Activated T-helper 1 cell treated with anti-CD3 and anti-CD28 coated beads, Interleukin-12 subunit alpha, Interleukin-12 subunit beta, Interleukin-2, Interleukin-4 antibody, amounts not matched to agents 30 ng/mL and 10 ng/mL and 1 ng/mL, durations not matched to agents 14 hours and 24 hours and 36 hours (primary cell): Measurements from ENCODE around the gene RDH14. TPM values are rescaled to one million over a fixed set of nuclear protein-coding genes. Genes with fewer than 3 reads are reported as not detected.

ENCODE experiments used
- DNase-seq: peaks from one replicate; pipeline ENCODE4 v3.0.0; 2021; ENCODE audit warnings: low spot score
- H3K27ac Mint-ChIP-seq: one replicate; pipeline ENCODE4 v1.8.0; 2021; ENCODE audit warnings: mild to moderate bottlenecking, mixed read lengths
- H3K27me3 Mint-ChIP-seq: one replicate; pipeline ENCODE4 v1.8.0; 2022; ENCODE audit warnings: mild to moderate bottlenecking, moderate library complexity, mixed read lengths; ENCODE audit not compliant: insufficient read depth
- H3K36me3 Mint-ChIP-seq: one replicate; pipeline ENCODE4 v1.8.0; 2021; ENCODE audit warnings: low read depth, mixed read lengths
- H3K4me1 Mint-ChIP-seq: one replicate; pipeline ENCODE4 v1.8.0; 2021; ENCODE audit warnings: low read depth, mixed read lengths
- H3K4me3 Mint-ChIP-seq: one replicate; pipeline ENCODE4 v1.8.0; 2021; ENCODE audit warnings: mild to moderate bottlenecking, moderate library complexity, mixed read lengths
- H3K9me3 Mint-ChIP-seq: one replicate; pipeline ENCODE4 v1.8.0; 2021; ENCODE audit warnings: mixed read lengths
- intact Hi-C: fragments of 100-400 bp; cut with micrococcal nuclease; formaldehyde crosslinking; loops from one replicate; pipeline ENCODE4 v1.15.1; 2024
- total RNA-seq: library from RNA; stranded (reverse); gene quantifications from 2 replicates; pipeline ENCODE4 v1.2.3, GENCODE V29; 2022

The RDH14 gene
- total RNA-seq, 1 donor from 2014 or later: 14.5 TPM

DNA sequence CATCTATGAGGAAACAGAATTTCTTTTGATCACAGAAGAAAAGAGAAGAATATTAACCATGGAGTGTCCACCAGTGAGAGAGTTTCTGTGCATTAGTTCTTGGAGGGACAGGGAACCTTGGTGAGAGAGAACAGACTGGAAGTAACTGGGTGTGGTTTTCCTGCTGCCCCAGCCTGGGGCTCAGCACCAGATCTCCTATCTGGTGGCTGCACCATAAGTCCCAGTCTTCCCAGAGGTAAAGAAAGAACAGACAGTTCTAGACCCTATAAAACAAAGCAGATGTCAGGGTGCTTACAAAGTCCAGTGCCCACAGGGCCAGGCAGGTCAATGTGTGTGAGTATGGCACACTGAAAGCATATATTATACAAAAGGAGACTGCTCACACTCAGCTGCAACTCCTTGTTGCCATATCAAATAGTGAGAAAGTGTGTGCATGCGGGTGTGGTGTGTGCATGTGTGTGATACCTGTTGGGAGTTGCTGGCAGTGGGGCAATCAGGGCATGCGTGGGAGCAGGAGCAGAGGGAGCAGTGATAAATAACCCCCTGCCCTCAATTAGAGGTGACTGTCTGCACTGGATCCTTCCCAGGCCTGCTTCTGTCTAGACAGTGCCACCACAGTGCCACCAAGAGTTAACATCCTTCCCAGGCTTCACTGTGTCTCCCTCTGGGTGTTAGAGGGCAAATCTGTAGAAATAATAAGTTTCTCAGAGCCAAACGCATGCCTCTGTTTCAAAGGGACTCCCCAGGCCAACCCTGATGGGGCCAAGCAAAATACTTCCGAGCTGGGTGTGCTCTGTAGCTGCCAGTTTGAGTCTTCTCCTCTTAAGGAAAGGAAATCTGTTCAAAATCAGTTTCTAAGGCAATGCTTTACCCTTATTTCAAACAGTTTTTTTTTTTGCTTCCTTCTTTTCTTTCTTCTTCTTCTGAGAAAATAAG lies 45.7 kb downstream of the RDH14 start:
- no peak for DNase-seq
- Mint-ChIP-seq H3K27ac (no peak overlapping the region), H3K9me3 (no peaks in the 10 kb centered on the region), H3K4me3 (no peak overlapping the region), H3K4me1 (no peaks in the 10 kb centered on the region), H3K36me3 (no peaks in the 10 kb centered on the region), H3K27me3 (peaks cover 14% of the 10 kb centered on the region)
- intact Hi-C loops: no loop called here

DNA sequence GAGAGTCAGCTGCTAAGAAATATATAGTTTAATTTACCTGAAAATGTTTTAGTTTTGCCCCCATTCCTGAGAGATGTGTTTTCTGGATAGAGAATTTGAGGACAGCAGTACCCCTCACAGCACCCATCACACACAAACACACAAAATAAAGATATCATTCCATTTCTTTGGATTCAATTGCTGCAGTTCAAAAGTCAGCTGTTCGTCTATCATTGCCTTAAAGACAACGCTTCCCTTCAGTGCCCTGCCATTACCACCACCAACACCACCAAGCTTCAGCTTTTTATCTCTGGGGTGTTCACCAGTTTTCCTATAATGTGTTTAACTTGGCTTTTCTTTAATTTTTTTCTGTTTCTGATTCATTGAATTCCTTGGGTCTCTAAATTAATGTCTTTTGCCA lies 49.7 kb downstream of the RDH14 start:
- intact Hi-C loops: no loop called here
- no peak overlapping the region for H3K4me3 Mint-ChIP-seq
- peaks cover 10% of the 10 kb centered on the region for H3K27me3 Mint-ChIP-seq
- H3K9me3 Mint-ChIP-seq: no peaks in the 10 kb centered on the region
- no peak overlapping the region for H3K27ac Mint-ChIP-seq
- no peak for DNase-seq
- no peaks in the 10 kb centered on the region for H3K36me3 Mint-ChIP-seq
- H3K4me1 Mint-ChIP-seq: no peaks in the 10 kb centered on the region

DNA sequence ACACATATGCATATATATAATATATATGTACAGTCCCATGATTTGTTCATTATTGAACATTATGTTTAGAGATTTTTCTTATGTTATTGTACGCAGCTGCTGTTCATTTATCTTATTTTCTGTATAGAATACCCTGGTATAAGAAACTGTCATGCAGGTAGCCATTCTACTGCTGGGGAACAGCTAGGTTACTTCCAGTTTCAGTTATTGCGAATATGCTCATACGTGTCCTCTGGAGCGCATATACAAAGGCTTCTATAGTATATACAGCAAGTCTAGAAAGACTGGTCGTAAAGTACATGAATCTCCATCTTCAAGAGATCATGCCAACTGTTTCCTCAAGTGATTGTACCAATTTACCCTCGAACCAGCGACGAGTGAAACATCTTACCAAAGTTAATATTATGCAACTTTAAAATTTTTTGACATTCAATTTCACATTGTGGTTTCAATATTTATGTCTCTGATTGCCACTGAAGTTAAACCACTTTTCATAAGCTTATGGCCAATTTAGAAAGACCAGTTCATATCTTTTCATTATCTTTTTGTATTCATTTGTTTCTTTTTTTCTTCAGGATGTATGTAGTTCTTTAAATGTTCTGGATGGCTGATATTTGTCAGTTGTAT lies 53.5 kb downstream of the RDH14 start:
- H3K36me3 Mint-ChIP-seq: no peaks in the 10 kb centered on the region
- DNase-seq: no peak
- intact Hi-C loops: no loop called here
- H3K4me1 Mint-ChIP-seq: no peaks in the 10 kb centered on the region
- no peak overlapping the region for H3K4me3 Mint-ChIP-seq
- no peaks in the 10 kb centered on the region for H3K9me3 Mint-ChIP-seq
- H3K27ac Mint-ChIP-seq: no peak overlapping the region
- peaks cover 10% of the 10 kb centered on the region for H3K27me3 Mint-ChIP-seq

DNA sequence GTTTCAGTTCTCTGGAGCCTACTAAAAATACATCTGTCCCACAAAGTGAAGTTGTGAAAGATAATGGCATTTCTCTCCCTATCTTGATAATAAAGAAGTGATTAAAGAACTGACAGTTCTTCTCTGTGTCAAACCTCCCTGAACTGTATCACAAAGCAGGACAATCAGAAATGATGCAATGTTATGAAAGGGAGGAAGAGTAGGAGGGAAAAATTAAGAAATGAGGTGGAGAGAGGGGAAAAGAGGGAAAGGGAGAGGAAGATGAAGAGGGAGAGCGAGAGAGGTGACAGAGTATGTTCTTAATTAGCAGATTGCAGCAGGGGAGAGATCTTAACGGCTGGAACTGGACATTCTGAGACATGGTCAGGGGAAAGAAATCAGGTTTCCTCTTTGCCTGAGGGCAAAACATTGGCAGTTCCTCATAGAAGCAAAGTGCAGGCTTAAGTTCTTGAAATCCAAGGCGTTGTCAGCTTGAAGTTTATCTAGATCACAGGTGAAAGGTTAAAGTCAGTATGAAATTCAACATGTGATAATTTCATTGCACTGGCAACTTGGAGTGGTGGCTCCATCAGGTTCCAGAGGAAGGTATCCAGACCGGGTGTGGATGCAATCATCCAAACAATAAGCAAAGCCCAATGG lies 54.6 kb downstream of the RDH14 start:
- no peak overlapping the region for H3K27ac Mint-ChIP-seq
- H3K36me3 Mint-ChIP-seq: no peaks in the 10 kb centered on the region
- H3K27me3 Mint-ChIP-seq: peaks cover 8% of the 10 kb centered on the region
- no peak for DNase-seq
- no peaks in the 10 kb centered on the region for H3K9me3 Mint-ChIP-seq
- intact Hi-C loops: no loop called here
- no peaks in the 10 kb centered on the region for H3K4me1 Mint-ChIP-seq
- H3K4me3 Mint-ChIP-seq: no peak overlapping the region

Other genes starting within 250 kb of the RDH14 start
- gene NT5C1B, start 28.9 kb upstream of the RDH14 start, total RNA-seq: not detected in 2 replicates